ENCODE results near the gene GSTM5. TPM values are rescaled to one million over a fixed set of nuclear protein-coding genes. Genes with fewer than 3 reads are reported as not detected.
A peak's percentile ranks its signal among the peaks of the same experiment; 100 is the strongest.
"Not testable (repeated sequence)": the region's sequence is repeated elsewhere in the genome, so short reads cannot be mapped to it uniquely, and the experiment has no call there.

The GSTM5 gene
- total RNA-seq, 6 experiments from 2014 or later, result 0.19 to 0.54 (median 0.31) TPM; not detected in 1

DNA sequence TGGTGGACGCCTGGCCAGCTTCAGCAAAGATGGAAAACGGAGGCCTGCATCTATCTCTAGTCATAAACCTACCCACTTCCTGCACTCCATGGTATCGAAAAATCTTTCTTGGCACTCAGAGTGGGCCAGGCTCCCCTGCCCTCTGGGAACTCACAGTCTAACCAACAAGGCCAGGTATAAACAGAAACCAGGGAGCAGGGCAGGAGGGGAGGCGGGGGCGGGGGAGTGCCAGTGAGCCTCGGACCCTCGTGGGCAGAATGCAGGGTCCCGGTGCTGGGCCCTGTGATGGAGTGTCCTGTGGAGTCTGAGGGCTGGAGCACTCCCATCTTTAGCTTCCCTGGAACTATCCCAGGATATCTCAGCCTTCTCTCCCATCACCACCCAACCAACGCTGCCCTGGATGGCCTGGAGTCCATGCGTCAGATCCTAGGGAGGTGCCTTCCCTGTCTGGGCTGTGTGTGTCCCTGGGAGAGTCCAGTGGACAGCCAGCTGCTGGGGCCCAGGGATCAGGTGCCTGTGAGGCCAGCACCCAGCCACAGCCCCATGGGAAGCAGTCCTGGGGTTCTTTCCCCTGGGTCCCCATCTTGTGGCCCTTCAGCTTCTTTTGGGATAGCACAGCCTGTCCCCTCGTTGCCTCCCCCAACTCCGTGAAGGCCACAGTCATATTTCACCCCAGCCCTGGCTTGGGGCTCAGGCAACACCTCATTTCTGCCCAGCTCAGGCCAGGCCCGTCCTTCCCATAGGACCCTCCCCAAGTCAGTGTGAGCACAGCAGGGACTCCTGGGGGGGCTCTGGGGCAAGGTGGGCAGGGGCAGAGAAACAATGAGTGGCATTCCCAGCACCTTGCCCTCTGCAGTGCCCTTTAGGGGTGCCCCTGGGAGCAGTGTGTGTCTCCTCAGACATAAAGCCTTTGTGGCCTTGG lies 52.8 kb downstream of the GSTM5 start:
- H3K9me3 ChIP-seq, result no peaks in the 10 kb centered on the region
- intact Hi-C loops (cut with DNase I), result loop anchor here in 1 of 2 donors (10.0 kb wide), 1 partner anchor 220 kb away; the partner anchor contains the start of gene GNAI3
- H3K27ac ChIP-seq, result no peak overlapping the region
- H3K27me3 ChIP-seq, result no peaks in the 10 kb centered on the region
- peak in 2 of 3 donors; percentile 31 to 37 for DNase-seq
- no peak overlapping the region for H3K4me3 ChIP-seq
- TF ChIP-seq CTCF (IDR thresholded peaks at IDR 0.05) (no peak), POLR2A (IDR thresholded peaks at IDR 0.05) (no peak)
- no peaks in the 10 kb centered on the region for H3K36me3 ChIP-seq
- no peaks in the 10 kb centered on the region for H3K4me1 ChIP-seq
- no peak for ATAC-seq
- WGBS (ENCODE audit: insufficient coverage, low coverage, low lambda C conversion rate, missing lambda C conversion rate), result 69% methylated on average over 4 of the region's 13 CpGs

- H3K9me3 ChIP-seq, result no peaks in the 10 kb centered on the region
- DNase-seq, result peak in 1 of 3 donors; percentile 28
- 60% methylated on average over 3 of the region's 4 CpGs for WGBS (ENCODE audit: insufficient coverage, low coverage, low lambda C conversion rate, missing lambda C conversion rate)
- no peaks in the 10 kb centered on the region for H3K36me3 ChIP-seq
- H3K27me3 ChIP-seq, result no peaks in the 10 kb centered on the region
- no peak for TF ChIP-seq CTCF (IDR thresholded peaks at IDR 0.05)
- TF ChIP-seq POLR2A (IDR thresholded peaks at IDR 0.05), result no peak
- no peaks in the 10 kb centered on the region for H3K4me1 ChIP-seq
- no peak overlapping the region for H3K27ac ChIP-seq
- intact Hi-C loops (cut with DNase I), result loop anchor here in 1 of 2 donors (10.0 kb wide), 1 partner anchor 221 kb away; the partner anchor contains the start of gene GNAI3
- no peak overlapping the region for H3K4me3 ChIP-seq
- ATAC-seq, result no peak
Observed at GRCh38 chr1:109765483-109765815, 53.4 kb downstream of the GSTM5 start.

GRCh38 chr1:109765896-109766615 lies 54.0 kb downstream of the GSTM5 start:
- intact Hi-C loops (cut with DNase I), result loop anchor here in 1 of 2 donors (10.0 kb wide), 1 partner anchor 221 kb away; the partner anchor contains the start of gene GNAI3
- no peak overlapping the region for H3K4me3 ChIP-seq
- H3K27ac ChIP-seq, result no peak overlapping the region
- no peaks in the 10 kb centered on the region for H3K9me3 ChIP-seq
- TF ChIP-seq POLR2A (IDR thresholded peaks at IDR 0.05) (no peak), CTCF (IDR thresholded peaks at IDR 0.05) (no peak)
- H3K27me3 ChIP-seq, result no peaks in the 10 kb centered on the region
- ATAC-seq, result no peak
- DNase-seq, result peak in 1 of 3 donors; percentile 37
- no peaks in the 10 kb centered on the region for H3K4me1 ChIP-seq
- no peaks in the 10 kb centered on the region for H3K36me3 ChIP-seq
- WGBS (ENCODE audit: insufficient coverage, low coverage, low lambda C conversion rate, missing lambda C conversion rate), result 70% methylated on average over 12 of the region's 13 CpGs

DNA sequence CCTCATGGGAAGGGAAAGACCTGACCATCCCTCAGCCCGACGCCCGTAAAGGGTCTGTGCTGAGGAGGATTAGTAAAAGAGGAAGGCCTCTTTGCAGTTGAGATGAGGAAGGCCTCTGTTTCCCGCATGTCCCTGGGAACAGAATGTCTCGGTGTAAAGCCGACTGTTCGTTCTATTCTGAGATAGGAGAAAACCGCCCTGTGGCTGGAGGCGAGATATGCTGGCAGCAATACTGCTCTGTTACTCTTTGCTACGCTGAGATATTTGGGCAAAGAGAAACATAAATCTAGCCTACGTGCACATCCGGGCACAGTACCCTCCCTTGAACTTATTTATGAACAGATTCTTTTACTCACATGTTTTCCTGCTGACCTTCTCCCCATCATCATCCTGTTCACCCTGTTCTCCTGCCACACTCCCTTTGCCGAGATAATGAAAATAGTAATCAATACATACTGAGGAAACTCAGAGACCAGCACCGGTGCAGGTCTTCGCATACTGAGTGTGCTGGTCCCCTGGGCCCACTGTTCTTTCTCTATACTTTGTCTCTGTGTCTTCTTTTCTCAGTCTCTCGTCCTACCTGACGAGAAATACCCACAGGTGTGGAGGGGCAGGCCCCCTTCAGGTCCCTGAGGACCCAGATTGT lies 55.1 kb downstream of the GSTM5 start:
- intact Hi-C loops (cut with DNase I), result loop anchor here in 1 of 2 donors (10.0 kb wide), 1 partner anchor 222 kb away; the partner anchor contains the start of gene GNAI3
- not testable (repeated sequence) for H3K27ac ChIP-seq, H3K4me3 ChIP-seq, H3K9me3 ChIP-seq, H3K36me3 ChIP-seq, ATAC-seq, H3K4me1 ChIP-seq, H3K27me3 ChIP-seq
- whole genome bisulfite sequencing (ENCODE audit: insufficient coverage, low coverage, low lambda C conversion rate, missing lambda C conversion rate), result 58% methylated on average over 14 of the region's 17 CpGs
- peak; percentile 5 to 27 (median 11) for DNase-seq

Other genes with a start within 250 kb of the GSTM5 start
- 10 to 100 TPM in 1 of 6 experiments, 1 to 10 TPM in 5; 4.7 to 10.6 (median 6.0) TPM for gene SYPL2, start 245.7 kb upstream of the GSTM5 start, total RNA-seq
- 1 to 10 TPM; 1.5 to 6.1 (median 3.1) TPM for gene ATXN7L2, start 228.3 kb upstream of the GSTM5 start, total RNA-seq
- gene CYB561D1, start 218.2 kb upstream of the GSTM5 start, total RNA-seq, result 1 to 10 TPM; 1.5 to 3.1 (median 2.4) TPM
- gene AMIGO1, start 202.5 kb upstream of the GSTM5 start, total RNA-seq, result 1 to 10 TPM; 2.6 to 3.9 (median 3.2) TPM
- not detected for gene GPR61, start 172.4 kb upstream of the GSTM5 start, total RNA-seq
- gene GNAI3, start 163.6 kb upstream of the GSTM5 start, total RNA-seq, result 1 to 10 TPM; 2.5 to 4.3 (median 3.3) TPM
- gene GNAT2, start 92.6 kb upstream of the GSTM5 start, total RNA-seq, result under 1 TPM in 3 of 6 experiments, not detected in 3; 0.20 to 0.21 (median 0.20) TPM
- gene AMPD2, start 92.4 kb upstream of the GSTM5 start, total RNA-seq, result 10 to 100 TPM; 29.1 to 59.1 (median 37.2) TPM
- 10 to 100 TPM; 18.5 to 32.1 (median 23.8) TPM for gene GSTM4, start 56.2 kb upstream of the GSTM5 start, total RNA-seq
- gene GSTM2, start 44.2 kb upstream of the GSTM5 start, total RNA-seq, result 10 to 100 TPM in 4 of 6 experiments, 1 to 10 TPM in 2; 4.4 to 16.0 (median 12.7) TPM
- 100 to 1,000 TPM in 1 of 6 experiments, 10 to 100 TPM in 2, not detected in 3; 32.1 to 248 (median 43.0) TPM for gene GSTM1, start 24.4 kb upstream of the GSTM5 start, total RNA-seq
- 10 to 100 TPM in 3 of 6 experiments, 1 to 10 TPM in 3; 1.2 to 19.2 (median 10.6) TPM for gene GSTM3, start 28.8 kb downstream of the GSTM5 start, total RNA-seq
- gene EPS8L3, start 51.7 kb downstream of the GSTM5 start, total RNA-seq, result 1 to 10 TPM in 3 of 6 experiments, not detected in 3; 3.2 to 4.7 (median 3.3) TPM
- gene CSF1, start 198.6 kb downstream of the GSTM5 start, total RNA-seq, result 10 to 100 TPM in 5 of 6 experiments, 1 to 10 TPM in 1; 4.8 to 44.1 (median 22.0) TPM

Data from right lobe of liver (tissue), 6 donors.